GM12878 (cell line): ENCODE data around the gene GMPPB. TPM values are rescaled to one million over a fixed set of nuclear protein-coding genes. Genes with fewer than 3 reads are reported as not detected.

Experiments
- ATAC-seq: fragments of 200-7000 bp; cut with Tn5 transposase; 3 replicates; pipeline ENCODE4 v1.9.1; 2020; ENCODE audit warnings: mild to moderate bottlenecking, moderate library complexity
- BruUV-seq: library from RNA; stranded (reverse); fragments of 400-500 nt; replicated peaks from 2 replicates; lab custom pipeline; 2021; lab: Mats Ljungman, UMichigan
- CTCF ChIA-PET: fragments of 300-600 bp; sonication (Branson Sonifier 250); formaldehyde crosslinking; extraction: SDS; loops from one replicate; lab custom pipeline; 2021; ENCODE audit warnings: inconsistent platforms; lab: Yijun Ruan, JAX
- POLR2A ChIA-PET: fragments of 350-600 bp; formaldehyde crosslinking; extraction: SDS; loops from one replicate; lab custom pipeline; 2021; ENCODE audit warnings: inconsistent platforms; lab: Charles Lee
- RAD21 ChIA-PET: fragments of 300-600 bp; sonication (Branson Sonifier 250); formaldehyde crosslinking; loops from one replicate; lab custom pipeline; 2023; ENCODE audit warnings: antibody characterized with exemption; ENCODE audit not compliant: unreplicated experiment; lab: Charles Lee
- SMC1A ChIA-PET: fragments of 300-600 bp; sonication (Branson Sonifier 250); formaldehyde crosslinking; loops from one replicate; lab custom pipeline; 2023; ENCODE audit not compliant: unreplicated experiment, uncharacterized antibody; lab: Charles Lee
- DNase-seq: peaks from one replicate; pipeline ENCODE4 v3.0.0-alpha.2; 2011; ENCODE audit warnings: low read depth, low spot score
- FAIRE-seq: peaks from 3 replicates; lab custom pipeline; 2011; peaks lifted over from hg19 to GRCh38; lab: Jason Lieb, UNC
- H2AFZ ChIP-seq: 2 replicates; pipeline ENCODE4 v1.6.0; 2011; ENCODE audit warnings: low read depth, low read length, control low read depth; ENCODE audit not compliant: control insufficient read depth
- H3K27ac ChIP-seq: 2 replicates; pipeline ENCODE4 v1.5.1; 2011; ENCODE audit warnings: control low read depth; ENCODE audit not compliant: control insufficient read depth, insufficient read depth
- H3K27me3 ChIP-seq, 2 experiments: replicated peaks in 1 of 2; 2 replicates each; pipeline versions ENCODE4 v1.6.0 to v1.6.1; 2011; ENCODE audit warnings: low read length in 1 of 2; ENCODE audit not compliant: control insufficient read depth in 2 of 2, insufficient read depth in 2 of 2
- H3K36me3 ChIP-seq, 2 experiments: 2 replicates each; pipeline ENCODE4 v1.5.1; 2011; ENCODE audit warnings: low read length in 1 of 2; ENCODE audit not compliant: control insufficient read depth in 2 of 2, insufficient read depth in 2 of 2
- H3K4me1 ChIP-seq: 2 replicates; pipeline ENCODE4 v1.6.1; 2011; ENCODE audit warnings: mild to moderate bottlenecking, low read length, moderate library complexity, mixed read lengths; ENCODE audit not compliant: control insufficient read depth, insufficient read depth
- H3K4me2 ChIP-seq: 2 replicates; pipeline ENCODE4 v1.6.0; 2011; ENCODE audit warnings: control low read depth; ENCODE audit not compliant: control insufficient read depth, insufficient read depth
- H3K4me3 ChIP-seq: fragments of 200-600 bp; sonication (generic); 2 replicates; pipeline ENCODE4 v1.5.1; 2016
- H3K79me2 ChIP-seq: 2 replicates; pipeline ENCODE4 v1.6.0; 2011; ENCODE audit warnings: low read length; ENCODE audit not compliant: control insufficient read depth, insufficient read depth
- H3K9ac ChIP-seq: 2 replicates; pipeline ENCODE4 v1.8.0; 2011; ENCODE audit warnings: low read length, control low read depth, mixed read lengths; ENCODE audit not compliant: control insufficient read depth, insufficient read depth
- H3K9me3 ChIP-seq: replicated peaks from 3 replicates; pipeline ENCODE4 v1.5.1; 2011; ENCODE audit warnings: mild to moderate bottlenecking, low read length; ENCODE audit not compliant: control insufficient read depth, insufficient read depth
- H4K20me1 ChIP-seq: 2 replicates; pipeline ENCODE4 v1.6.0; 2011; ENCODE audit not compliant: control insufficient read depth, insufficient read depth
- MTA3 ChIP-seq: IDR thresholded peaks from 2 replicates; pipeline ENCODE4 v1.6.1; 2012; ENCODE audit warnings: low read length, inconsistent platforms, borderline replicate concordance
- POLR2A ChIP-seq: IDR thresholded peaks from 2 replicates; pipeline ENCODE4 v1.6.1; 2011; ENCODE audit warnings: low read depth, mild to moderate bottlenecking, low read length
- POLR2AphosphoS5 ChIP-seq: IDR thresholded peaks from 2 replicates; pipeline ENCODE4 v1.6.1; 2011; ENCODE audit warnings: mild to moderate bottlenecking, low read length, inconsistent platforms
- RUNX3 ChIP-seq: IDR thresholded peaks from 2 replicates; pipeline ENCODE4 v1.6.1; 2012; ENCODE audit warnings: low read length, inconsistent platforms
- SMAD5 ChIP-seq: IDR thresholded peaks from 2 replicates; pipeline ENCODE4 v1.6.1; 2016; ENCODE audit warnings: antibody characterized with exemption, low read depth
- TCF7 ChIP-seq: IDR thresholded peaks from 2 replicates; pipeline ENCODE4 v1.6.1; 2014; ENCODE audit warnings: antibody characterized with exemption, borderline replicate concordance
- WGBS: methylation state at CpG from one replicate; pipeline ENCODE4 v1.1.6; 2016; ENCODE audit warnings: low lambda C conversion rate; ENCODE audit not compliant: insufficient replicate concordance, insufficient coverage; ENCODE audit errors: missing lambda C conversion rate; 5-methylcytosine and 5-hydroxymethylcytosine counted together
- in situ Hi-C: fragments of 300-500 bp; cut with MboI; formaldehyde crosslinking; loops from 9 replicates; pipeline ENCODE4 v1.14.3; 2018; ENCODE audit warnings: mixed read lengths
- intact Hi-C: fragments of 100-400 bp; cut with micrococcal nuclease; formaldehyde crosslinking; loops from one replicate; pipeline ENCODE4 v1.14.2; 2022; ENCODE audit not compliant: unreplicated experiment
- polyA plus RNA-seq, 11 experiments: library from polyadenylated mRNA; depleted of rRNA in 4 of 11; unstranded in 6 of 11; stranded (reverse) in 5 of 11; fragments of >200 nt; fragmentation: Nextera tagmentation in 4 of 11; fragmentation: Illumina TruSeq in 1 of 11; extraction: Ambion mirVana in 4 of 11; extraction: Trizol in 1 of 11; gene quantifications; 1 replicate in 1 of 11; 2 replicates in 10 of 11; pipeline versions ENCODE4 v1.2.1 to v1.2.3, GENCODE V29; 2011 to 2016; ENCODE audit warnings: inconsistent platforms in 2 of 11, missing spikeins in 2 of 11, low read depth in 1 of 11
- total RNA-seq, 4 experiments: library from RNA; depleted of rRNA in 3 of 4; stranded (reverse); fragments of >200 nt in 3 of 4; fragmentation: Illumina TruSeq in 1 of 4; extraction: Trizol in 1 of 4; gene quantifications; 2 replicates each; pipeline versions ENCODE4 v1.2.1 to v1.2.3, GENCODE V29; 2013 to 2021

GMPPB gene
- total and polyA plus RNA-seq, 10 of the 15 experiments (the other 5 are each of a cell fraction or from before 2014, with no cell fraction given), result 2.3 to 99.5 (median 23.3) TPM

- ChIA-PET POLR2A (interaction anchor here (0.6 kb wide), 1 partner anchor 351 kb away, joined by 3 read pairs; no protein-coding TSS in a partner anchor), CTCF (interaction anchor here (1.3 to 1.9 kb wide), 2 partner anchors 118 to 183 kb away, joined by 4 to 8 read pairs; no protein-coding TSS in a partner anchor), SMC1A (no interaction called here), RAD21 (interaction anchor here (0.5 kb wide), 1 partner anchor 254 kb away, joined by 4 read pairs; no protein-coding TSS in a partner anchor)
- Histone ChIP-seq H3K27ac (no peak overlapping the region), H3K9ac (no peak overlapping the region), H3K79me2 (peaks cover 20% of the 10 kb centered on the region), H3K36me3 (peaks cover 3 to 9% of the 10 kb centered on the region in 2 experiments; a peak in 3 of 4 replicates), H3K4me3 (no peak overlapping the region), H2AFZ (no peak overlapping the region), H4K20me1 (no peaks in the 10 kb centered on the region), H3K9me3 (no peaks in the 10 kb centered on the region; the same call in 2 of the 3 replicates), H3K4me1 (peaks cover 21% of the 10 kb centered on the region), H3K27me3 (no peaks in the 10 kb centered on the region), H3K4me2 (no peak overlapping the region)
- no peak for DNase-seq
- WGBS, result 68% methylated on average over 4 of the region's 4 CpGs
- intact Hi-C loops, result loop anchor here (5.0 kb wide), 2 partner anchors 66 to 116 kb away; partner anchors contain the start of gene IP6K1
- in situ Hi-C loops, result no loop called here
- TF ChIP-seq TCF7 (no peak), POLR2AphosphoS5 (peak; percentile 63; the same call in 1 of the 2 replicates), SMAD5 (0 out of 2 replicates have a peak, but pooled peaks have one; percentile 55), RUNX3 (no peak), MTA3 (0 out of 2 replicates have a peak, but pooled peaks have one; percentile 62), POLR2A (peak; percentile 75)
- no peak for FAIRE-seq
- no TSS peak for BruUV-seq
- no peak for ATAC-seq
Measured at GRCh38 chr3:49720855-49721595, 2.7 kb downstream of the GMPPB start.
